Activated CD4-positive, CD25-positive, alpha-beta regulatory T cell treated with anti-CD3 and anti-CD28 coated beads, Interleukin-2, amount 50 U/mL, for 16 hours (primary cell): Measurements from ENCODE around the gene DPP6.

ENCODE experiments used
- DNase-seq: peaks from one replicate; pipeline ENCODE4 v3.0.0-alpha.2; 2020; ENCODE audit warnings: low read depth, low spot score

Gene DPP6

DNA sequence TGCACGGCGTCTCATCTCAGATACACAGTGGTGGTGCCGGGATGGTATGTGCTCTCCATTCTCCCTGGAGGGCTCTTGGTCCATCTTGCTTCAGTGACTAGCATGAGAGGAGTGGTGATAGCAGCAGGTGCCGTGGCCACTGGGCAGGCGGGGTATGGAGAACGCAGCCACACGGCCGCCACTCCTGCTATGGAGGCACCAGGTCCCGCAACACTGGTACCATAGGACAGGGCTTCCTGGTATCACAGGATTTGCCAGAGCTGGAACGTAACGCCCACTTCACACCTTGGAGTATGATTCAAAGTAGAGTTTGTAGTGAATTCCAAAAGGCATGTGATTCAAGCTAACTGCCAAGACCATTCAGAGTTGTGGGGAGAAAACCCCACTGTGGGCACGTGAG is 284.1 kb downstream of the DPP6 start:
- no peak for DNase-seq

DNA sequence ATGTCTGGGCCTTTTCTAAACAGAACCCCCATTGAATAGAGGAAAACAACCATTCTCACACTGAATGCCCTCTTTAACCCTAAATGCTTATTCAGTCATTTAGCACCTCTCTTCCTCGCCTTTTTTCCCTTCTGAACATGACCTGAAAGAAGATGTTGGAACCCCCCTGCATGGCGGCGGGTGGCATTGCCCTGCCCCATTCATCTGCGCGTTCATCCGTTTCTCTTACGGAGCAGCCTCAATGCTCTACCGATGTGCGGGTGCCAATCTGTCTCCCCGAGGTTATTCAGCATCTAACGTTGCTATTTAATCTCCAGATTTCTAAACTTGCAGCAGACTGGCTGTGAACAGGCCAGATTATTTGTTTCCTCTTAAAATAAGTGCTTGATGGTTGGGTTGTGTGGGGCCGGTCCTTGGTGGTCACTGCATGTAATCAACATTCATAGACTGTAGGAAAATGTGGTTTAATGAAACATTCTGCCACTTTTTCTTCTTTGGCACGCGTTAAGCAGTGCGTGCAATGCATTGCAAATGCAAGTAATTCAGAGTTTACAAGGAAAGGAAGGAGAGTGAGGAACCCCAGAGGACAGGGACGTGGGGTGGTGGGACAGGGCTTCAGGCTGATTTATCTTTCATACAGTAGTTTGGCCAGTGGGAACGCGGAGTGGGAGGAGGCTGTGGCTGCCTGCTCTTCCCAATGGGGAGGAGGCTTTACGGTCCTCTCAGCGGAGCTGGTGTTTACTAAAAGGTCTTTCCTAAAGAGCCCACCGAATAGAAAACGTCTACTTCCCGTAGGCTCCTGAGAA is 286.7 kb downstream of the DPP6 start:
- DNase-seq: no peak

DNA sequence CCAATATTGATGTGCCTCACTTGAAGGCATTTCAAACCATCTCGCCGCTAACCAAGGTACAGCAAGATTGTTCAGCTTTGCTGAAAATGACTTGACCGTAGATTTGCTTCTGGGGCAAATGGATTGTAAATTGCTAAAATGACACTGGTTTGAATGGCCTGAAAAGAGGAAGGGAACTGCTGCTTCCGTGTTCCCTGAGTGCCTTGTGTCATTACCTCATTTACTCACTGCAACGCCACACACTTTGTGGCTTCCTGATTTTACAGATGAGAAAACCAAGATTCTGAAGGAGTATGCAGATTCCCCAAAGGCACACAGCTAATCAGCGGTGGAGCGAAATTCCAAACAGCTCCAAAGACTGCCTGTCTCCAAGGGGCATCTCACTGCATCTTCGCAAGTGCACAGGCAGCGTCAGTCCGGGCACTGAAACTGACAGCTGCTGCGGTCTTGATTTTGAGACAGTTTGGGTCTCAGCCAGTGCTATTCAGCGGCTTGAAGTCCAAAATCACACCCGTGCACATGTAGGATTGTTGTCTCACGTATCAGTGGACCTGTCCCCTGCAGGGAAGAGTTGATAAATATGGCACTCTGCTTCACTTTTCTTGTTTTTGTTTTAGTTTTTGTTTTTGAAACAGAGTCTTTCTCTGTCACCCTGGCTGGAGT is 290.9 kb downstream of the DPP6 start:
- DNase-seq: no peak

DNA sequence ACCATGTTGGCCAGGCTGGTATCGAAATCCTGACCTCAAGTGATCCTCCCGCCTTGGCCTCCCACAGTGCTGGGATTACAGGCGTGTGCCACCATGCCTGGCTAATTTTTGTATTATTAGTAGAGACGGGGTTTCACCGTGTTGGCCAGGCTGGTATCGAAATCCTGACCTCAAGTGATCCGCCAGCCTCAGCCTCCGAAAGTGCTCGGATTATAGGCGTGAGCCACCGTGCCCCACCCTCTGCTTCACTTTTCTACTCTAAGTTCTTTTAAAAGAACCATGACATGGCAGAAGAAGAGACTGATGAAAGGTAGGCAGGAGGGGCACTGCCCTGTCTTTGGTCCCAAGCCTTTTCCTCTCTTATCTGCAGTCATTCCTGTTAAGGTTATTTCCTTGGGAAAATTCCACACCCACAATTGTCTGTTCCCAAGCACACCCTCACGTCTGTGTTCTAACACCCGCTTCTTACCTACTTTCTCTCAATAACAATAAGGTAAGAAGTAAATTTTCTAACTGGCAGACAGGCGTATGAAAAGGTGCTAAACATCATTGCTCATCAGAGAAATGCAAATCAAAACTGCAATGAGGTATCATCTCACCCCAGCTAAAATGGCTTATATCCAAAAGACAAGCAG is 291.7 kb downstream of the DPP6 start:
- DNase-seq: no peak

DNA sequence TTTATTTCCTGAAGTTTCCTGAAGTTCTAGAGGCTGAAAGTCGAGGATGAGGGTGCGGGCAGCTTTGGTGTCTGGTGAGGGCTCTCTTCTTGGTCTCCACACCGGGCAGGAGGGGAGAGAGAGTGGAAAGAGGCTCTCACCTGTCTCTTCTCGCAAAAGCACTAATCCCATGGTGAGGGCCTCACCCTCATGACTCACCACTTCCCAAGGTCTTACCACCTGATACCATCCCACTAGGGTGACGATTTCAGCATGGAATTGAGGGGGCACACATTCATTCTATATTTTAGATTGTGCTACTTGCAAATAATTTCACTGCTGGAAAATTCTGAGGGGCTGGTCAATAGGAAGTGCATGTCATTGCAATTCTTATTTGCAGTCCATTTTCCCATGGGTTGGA is 292.9 kb downstream of the DPP6 start:
- DNase-seq: no peak

DNA sequence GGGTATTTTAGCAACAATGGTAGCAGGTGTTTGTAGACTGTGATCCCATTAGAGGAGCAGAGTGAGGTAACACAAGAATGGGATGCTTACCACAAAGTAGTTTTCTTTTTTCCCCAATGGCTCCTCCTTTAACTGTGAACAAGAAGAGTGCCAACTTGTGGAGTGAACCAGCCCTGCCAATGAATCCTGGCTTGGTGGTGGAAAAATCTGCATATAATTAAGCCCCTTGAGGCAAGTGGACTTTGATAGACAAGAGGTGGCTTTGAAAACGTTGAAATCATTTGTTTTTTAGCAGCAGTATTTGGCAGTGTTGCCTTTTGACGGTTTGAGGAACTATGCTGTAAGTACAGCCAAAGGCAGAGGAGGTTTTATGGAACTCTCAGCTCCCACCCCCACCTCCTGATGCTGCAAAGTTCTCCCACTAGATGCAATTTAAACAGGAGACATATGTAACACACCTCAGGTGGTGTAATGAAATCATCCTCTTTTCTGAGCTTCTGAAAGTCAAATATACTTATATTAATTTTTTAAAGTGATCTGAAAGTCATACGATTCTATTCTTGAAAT is 295.6 kb downstream of the DPP6 start:
- no peak for DNase-seq

DNA sequence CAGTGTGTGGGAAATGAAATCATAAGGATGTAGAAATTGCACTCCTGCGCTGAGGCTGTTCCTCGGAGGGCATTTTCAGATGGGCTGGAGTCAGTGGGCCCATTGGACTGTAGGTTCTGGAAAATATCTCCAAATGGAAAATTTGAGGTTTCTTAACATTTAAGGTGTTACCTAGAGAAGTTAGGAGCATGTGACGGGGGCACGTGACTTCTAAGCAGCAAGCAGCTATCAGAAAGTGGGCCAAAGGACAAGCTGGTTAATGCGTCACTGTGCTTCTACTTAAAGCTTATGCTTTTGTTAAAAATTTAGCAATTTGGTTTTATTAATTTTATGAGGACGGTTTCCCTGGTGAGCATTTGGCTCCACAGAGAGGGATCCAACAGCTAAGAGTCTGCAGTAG is 298.7 kb downstream of the DPP6 start:
- no peak for DNase-seq

DNA sequence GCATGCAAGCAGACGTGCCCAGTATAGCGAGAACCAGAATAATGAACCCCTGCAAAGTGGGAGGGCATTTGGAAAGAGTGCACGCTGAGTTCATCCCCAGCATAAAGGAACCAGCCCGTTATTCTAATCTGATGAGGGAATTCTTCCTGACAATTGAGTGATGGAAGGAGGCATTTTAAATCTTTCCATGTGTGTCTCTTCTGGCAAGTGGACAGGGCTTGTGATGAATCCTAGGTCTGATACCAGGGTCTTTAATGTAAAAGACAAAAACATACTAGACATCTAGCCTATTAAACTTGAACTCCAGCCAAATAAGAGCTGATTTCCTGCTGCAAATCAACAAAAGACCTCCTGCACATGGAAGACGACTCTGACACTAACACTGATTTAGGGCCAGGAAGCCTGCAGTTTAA is 301.2 kb downstream of the DPP6 start:
- no peak for DNase-seq

DNA sequence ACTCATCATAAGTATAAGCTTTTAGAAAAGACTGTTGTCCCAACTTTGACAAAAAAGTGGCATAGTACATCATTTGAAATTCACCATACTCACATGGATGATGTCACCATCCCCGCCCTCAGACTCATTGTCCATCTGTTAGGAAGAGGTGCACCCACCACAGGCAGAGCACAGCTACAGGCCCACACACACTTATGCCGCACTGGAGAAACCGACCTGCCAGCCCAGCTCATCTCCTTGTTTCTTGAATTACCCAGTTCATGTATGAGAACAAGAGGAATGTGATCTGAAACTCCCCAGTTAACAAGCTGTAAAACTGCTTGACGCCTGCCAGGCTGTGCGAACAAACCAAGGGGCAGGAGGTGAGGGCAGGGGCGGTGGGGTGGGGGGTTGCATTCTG is 312.0 kb downstream of the DPP6 start:
- DNase-seq: no peak

DNA sequence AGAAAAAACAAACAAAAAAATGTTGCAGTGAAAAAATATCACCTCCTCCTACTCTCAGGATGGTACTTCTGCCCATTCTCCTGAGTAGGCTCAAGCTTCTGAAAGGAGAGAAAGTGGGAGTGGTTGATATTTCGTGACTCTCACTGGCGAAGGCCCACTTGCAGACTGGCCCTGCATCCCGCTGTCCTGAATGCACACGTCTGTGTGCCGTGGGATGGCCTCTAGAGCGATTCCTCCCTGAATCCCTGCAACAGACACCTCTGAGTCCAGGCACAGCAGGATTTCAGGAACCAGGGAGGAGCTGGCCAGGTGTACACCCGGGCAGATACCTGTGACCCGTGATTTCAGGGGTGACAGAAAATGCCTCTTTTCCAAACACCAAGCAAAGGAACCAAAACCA is 319.2 kb downstream of the DPP6 start:
- DNase-seq: no peak

DNA sequence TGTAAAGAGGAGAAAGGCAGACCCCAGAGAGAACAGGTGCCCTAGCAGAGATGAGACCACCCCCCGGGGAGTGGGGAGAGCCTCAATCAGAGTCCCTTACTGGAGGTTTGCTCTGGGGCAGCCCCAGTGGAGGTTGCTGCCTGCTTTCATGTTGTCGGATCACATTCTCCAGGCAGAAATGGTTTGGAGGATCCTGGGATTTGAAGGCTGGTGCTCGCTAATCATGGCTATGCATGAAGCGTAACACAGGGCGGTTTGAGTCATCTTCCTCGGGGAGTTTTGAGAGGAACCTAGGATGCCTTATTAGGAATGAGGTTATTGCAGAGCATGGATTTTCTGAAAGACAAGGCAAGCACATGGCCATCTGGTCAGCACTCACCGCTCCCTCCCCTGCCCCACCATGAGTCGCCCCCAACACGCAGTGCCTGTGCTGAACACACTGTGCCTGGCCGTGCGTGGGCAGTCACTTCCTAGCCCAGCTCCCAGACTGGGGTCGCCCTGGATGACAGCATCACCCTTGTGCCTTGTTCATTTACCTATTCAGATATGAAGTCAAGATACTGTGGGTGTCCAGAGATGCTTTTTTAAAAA is 319.9 kb downstream of the DPP6 start:
- DNase-seq: no peak

DNA sequence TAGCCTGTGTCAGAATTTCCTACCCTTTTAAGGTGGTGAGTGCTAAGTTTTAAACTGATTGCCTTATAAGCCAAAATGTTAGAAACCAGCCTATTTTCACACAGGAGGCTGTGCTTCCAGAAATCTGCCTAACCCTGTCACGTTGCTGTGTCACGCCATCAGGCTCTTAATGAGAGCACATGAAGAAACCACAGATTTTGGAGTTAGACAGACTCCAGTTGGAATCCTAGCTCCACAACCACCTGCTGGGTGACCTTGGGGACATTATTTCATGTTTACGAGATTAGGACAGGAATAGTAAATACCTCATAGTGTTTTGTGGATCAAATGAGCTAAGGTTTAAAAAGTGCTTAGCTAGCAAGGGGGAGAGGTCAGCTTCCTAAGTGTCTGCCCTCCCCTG is 321.8 kb downstream of the DPP6 start:
- DNase-seq: no peak

DNA sequence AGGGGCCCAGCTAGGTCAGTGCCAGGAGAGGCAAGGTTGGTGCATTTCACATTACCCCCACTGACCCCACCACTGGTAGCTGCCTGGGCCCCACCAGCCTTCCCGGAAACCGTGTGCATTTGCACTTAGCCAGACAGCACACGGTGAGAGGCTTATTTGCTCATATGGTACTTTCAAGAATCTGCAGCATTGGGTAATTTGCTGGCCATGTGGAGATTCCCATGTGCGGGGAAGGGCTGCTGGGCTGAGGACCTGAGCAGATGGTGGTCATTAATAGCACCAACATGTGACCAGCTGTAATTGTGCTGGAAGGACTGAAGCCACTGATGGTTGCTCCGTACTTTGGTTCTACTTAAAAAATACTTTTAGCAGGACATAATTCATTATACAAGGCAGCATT is 323.8 kb downstream of the DPP6 start:
- no peak for DNase-seq

DNA sequence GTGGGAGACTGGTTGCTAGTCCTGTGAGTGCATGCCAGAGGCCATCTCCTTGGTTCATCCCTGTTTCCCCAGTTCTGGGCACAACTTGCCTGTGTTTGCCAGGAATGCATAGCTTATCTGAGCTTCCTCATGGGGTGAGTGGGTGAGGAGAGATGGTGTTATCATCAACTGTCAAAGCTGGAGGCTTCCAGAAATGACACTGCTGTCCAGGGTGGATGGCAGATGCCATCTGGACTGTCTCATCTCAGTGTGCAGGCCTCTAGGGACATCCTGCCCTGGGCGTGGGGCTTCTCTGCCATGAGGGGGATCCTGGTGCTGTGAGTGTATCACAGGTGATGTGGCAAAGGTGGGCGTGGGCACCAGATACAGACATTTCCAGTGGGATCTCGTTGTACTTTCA is 328.6 kb downstream of the DPP6 start:
- no peak for DNase-seq

DNA sequence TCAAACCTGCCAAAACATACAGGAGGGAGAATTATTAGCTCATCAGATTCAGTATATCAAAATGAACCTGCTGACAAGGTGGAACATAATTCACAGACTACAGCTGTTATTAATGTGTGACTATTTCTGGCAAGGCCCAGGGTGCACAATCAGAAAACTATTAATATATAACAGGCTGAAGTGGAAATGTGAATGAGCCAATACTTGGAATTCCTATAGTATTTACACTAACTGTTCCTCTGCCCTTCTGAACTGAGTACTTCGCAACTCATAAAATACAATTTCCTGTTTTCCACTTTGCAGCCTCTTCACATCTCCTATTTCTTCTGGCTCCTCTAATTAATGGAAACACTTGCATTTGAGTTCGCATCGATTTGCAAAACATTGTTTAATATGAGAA is 330.8 kb downstream of the DPP6 start:
- no peak for DNase-seq

DNA sequence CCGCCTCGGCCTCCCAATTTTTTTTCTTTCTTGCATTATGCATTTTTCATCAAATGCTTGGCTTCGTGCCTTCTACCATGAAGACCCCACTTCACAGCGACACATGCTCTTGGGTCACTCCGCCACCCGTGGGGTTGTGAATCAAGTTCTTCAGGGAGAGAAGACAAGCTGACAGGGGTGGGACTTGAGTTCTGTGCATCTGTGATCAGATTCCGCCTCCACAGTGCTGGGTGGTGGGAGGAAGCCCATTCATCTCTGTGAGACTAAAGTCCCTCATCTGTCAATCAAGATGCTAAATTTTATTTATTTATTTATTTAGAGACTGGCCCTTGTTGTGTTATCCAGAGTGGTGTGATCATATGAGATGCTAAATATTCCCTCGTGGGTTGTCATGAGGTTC is 333.0 kb downstream of the DPP6 start:
- no peak for DNase-seq

DNA sequence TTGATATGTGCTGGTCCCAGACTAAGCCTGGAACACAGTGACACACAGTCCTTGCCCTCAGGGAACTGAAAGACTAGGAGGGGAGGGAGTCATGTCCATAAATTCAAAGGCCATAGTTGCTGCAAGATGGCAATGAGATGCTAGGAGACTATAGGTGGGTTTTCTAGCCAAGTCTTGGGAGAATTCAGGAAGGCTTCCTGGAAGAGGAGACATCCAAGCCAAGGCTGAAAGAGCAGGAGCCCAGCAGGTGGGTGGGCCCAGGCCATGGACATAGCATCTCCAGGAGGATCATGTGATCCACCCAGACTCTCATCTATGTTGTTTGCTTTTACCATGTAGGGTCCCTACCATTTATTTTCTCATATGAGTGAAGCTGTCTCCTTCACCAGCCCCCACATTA is 335.1 kb downstream of the DPP6 start:
- no peak for DNase-seq

DNA sequence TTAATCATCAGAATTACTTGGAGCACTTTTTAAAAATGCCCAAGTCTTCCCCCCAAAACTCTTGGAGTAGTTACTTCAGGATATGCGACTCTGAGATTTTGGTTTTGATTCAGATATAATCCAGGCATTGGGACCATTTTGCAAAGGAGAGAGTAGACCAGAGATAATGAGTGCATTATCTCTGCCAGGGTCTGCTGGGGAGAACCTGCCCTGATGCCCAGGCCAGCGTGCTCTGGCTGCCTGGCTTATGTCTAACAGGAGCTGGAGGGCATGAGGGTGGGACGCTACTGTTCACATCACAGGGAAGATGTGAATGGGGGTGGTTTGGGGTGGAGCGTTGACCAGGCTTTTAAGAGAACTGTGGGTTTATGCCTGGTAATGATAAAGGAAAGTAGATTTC is 336.2 kb downstream of the DPP6 start:
- no peak for DNase-seq

DNA sequence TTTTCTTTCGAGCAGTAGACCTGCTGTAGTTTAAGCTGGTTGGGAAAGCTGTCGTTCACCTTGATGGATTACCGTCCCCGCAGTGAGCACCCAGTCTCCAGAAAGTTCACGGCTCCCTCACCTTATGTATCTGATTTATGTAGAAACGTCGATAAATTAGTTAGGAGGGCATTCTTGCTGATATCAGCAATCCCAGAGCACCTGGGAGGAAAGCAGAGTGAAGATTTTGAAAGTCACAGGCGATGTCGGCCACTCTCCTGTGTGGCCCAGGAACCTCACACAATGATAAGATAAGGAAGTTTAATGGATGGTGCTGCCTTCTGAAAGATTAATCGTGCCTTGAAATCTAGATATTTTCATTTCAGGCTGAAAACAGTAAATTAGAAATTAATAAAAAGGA is 336.8 kb downstream of the DPP6 start:
- no peak for DNase-seq

DNA sequence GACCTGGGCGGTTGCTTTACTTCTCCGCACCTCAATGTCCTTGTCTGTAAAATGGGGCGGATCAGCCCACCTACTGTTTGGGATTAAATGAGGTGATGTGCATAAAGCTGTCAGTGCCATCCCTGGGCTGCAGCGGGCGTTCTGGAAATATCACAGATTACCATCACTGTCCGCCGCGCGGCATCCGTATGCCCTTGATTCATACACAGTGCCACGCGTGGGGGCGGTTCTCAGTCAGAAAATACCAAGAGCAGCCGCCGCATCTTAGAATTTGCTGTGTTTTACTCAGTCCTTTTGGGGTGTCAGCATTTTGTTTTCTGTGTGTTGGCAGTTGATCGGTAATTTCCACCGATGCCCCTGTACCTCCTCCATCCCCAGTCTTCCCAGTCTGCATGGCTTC is 338.8 kb downstream of the DPP6 start:
- DNase-seq: no peak

DNA sequence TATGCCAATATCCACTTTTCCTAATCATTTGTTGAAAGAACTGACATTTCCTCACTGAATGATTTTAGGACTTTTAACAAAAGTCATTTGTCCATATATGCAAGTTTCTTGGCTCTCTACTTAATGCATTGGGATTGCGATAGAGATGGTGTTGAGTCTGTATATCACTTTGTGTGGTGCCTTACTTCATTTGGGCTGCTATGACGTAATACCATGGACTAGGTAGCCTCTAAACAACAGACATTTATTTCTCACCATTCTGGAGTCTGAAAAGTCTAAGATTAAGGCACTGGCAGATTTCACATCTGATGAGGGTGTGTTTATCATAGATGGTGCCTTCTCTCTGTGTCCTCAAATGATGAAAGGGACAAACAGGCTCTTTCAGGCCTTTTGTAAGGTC is 342.6 kb downstream of the DPP6 start:
- no peak for DNase-seq

DNA sequence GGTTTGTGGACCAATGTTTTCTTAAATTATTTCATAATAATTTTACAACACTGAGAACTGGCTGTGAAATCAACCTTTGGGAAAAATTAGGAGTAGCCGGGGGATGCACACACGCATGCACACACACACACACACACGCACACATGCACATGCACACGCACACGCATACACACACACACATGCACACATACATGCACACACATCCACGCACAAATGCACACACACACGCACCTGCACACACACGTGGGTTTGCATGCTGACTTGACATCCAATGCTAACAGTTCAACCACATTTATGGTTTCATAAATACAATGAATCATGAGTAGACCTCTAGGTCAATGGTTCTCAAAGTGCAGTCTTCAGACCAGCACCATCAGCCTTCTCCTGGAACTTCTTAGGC is 354.1 kb downstream of the DPP6 start:
- DNase-seq: no peak
